Erythroblast (primary cell): Measurements from ENCODE around the gene SOX1.

ENCODE experiments used
- DNase-seq, 2 experiments: peaks; one replicate each; lab custom pipeline; 2025; lab: John Stamatoyannopoulos, UW
- GATA1 ChIP-seq: IDR thresholded peaks from 2 replicates; pipeline ENCODE4 v1.6.1; 2011; ENCODE audit warnings: low read depth, mild to moderate bottlenecking, control low read depth, low read length, moderate library complexity
- POLR2A ChIP-seq: IDR thresholded peaks from 2 replicates; pipeline ENCODE4 v1.6.1; 2011; ENCODE audit warnings: mild to moderate bottlenecking, low read length

SOX1 gene

GRCh38 chr13:112114391-112114790 is 47.4 kb downstream of the SOX1 start:
- no peak for DNase-seq
- TF ChIP-seq POLR2A = no peak
- TF ChIP-seq GATA1 = no peak

- no peak for TF ChIP-seq POLR2A
- no peak for TF ChIP-seq GATA1
- DNase-seq = no peak
These were observed 48.6 kb downstream of the SOX1 start for GRCh38 chr13:112115403-112116091.

DNA sequence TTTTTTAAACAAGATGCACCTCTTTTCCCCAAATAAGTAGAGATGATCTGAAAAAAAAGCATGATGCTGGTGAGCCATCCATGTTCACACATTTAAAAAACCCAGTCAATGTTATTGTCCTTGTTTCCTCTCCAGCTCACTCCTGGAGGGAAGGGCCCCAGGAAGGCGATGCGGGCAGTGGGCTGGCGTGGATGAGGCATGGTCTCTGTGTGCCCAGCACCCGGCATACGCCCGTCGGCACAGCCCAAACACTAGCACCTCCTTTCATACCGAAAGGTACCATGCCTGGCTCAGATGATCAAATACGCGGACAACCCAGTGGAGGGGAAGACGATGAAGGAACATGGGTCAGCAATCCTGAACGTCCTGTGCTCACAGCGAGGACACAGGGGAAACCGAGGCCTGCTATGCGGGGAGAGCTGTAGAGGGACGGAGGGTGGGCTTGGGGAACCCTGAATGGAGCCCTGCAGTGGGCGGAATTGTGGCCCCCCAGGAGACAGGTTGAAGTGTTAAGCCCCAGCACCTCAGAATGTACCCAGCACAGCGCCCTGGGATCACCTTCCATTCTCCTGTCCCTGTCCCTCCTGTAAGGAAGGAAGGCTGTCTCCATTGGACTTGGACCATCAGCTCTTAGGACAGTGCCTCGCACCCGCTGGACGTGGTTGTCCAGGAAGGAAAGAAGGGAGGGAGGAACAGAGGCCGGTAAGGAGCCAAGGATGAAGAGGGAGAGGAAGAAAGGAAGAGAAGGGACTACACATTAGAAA is 49.4 kb downstream of the SOX1 start:
- TF ChIP-seq GATA1 = no peak
- no peak for TF ChIP-seq POLR2A
- no peak for DNase-seq

DNA sequence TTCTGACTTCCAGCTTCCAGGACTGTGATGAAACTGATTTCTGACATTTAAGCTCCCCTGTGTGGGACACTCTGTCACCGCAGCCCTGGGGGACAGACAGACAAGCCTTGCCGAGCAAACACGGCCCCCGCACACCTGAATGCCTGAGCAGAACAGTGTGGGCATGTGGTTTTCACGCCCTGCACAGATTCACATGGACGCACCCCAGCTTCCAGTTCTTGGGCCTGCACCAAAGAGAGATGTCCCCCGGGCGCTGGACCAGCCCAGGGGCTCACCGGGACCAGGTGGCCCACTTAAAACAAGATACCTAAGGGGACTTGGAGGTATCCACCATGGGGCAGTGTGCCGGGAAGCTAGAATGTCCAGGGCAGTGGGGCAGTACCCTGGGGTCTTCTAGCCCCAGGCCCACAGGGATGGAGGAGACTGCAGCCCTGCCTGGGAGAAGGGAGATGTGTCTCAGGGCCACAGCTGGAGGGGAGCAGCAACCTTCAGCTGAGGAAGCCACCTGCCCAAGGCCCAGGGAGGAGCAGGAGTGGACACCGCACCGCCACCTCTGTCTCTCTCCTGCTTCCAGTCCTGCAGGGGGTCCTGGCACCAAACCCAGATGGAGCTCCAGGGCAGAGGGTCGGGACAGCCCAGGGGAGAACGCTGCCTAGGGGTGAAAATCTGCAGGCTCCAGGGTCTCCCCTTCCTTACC is 50.5 kb downstream of the SOX1 start:
- no peak for DNase-seq
- TF ChIP-seq GATA1 (no peak), POLR2A (no peak)

DNA sequence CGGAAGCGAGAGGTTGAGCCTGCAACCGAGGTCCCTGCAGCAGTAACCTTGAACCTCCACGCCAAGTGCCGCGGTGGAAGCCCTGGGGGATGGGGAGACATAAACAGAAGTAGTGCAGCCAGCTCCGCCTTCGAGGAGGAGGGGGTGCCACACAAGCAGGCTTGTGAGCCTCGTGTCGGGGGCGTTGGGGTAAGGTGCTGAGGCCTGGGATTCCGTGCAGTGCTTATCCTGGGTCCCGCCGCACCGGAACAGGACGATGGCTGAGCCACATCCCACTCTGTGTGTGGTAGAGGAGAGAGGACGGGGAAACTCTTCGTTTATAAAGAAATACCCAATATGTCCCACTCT is 51.0 kb downstream of the SOX1 start:
- TF ChIP-seq POLR2A (no peak), GATA1 (no peak)
- no peak for DNase-seq

DNA sequence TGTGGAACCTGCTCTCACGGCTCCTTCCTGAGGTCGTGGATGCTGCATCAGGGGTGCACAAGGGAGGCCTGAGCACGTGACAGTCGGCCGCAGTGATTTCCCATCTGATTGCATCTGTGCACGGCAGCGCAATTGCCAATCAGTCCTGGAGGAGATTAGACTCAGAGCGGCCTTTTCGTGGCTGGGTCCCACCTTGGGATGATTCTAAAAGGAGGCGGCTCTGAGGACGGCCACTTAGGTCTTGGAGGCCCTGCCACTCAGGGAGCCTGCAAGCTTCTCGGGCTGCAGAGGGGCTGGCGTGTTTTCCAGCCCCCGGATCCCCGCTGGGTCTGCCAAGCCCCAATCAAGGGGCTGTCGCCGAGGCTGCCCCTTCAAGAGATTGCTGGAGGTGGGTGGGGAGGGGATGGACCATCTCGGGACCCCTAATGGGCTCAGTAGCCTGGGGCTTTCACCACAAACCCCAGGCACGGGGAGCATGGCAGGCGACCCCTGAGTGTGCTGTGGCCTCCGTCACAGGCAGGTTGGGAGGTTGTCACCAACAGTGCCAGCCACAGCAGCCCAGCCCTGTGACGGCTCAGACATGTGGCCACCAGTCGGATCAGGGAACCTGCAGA is 51.6 kb downstream of the SOX1 start:
- no peak for TF ChIP-seq POLR2A
- TF ChIP-seq GATA1 = no peak
- no peak for DNase-seq

- DNase-seq = no peak
These were observed 52.5 kb downstream of the SOX1 start for GRCh38 chr13:112119192-112120030.

GRCh38 chr13:112120031-112120373 is 53.1 kb downstream of the SOX1 start:
- TF ChIP-seq POLR2A (no peak), GATA1 (no peak)
- DNase-seq = no peak

More at GRCh38 chr13:112119192-112120030, 52.5 kb downstream of the SOX1 start:
- TF ChIP-seq GATA1 = no peak
- TF ChIP-seq POLR2A = no peak
